B cell (primary cell): Measurements from ENCODE around the gene C3. TPM values are rescaled to one million over a fixed set of nuclear protein-coding genes. Genes with fewer than 3 reads are reported as not detected.

Experiments
- ATAC-seq: fragments of 200-7000 bp; cut with Tn5 transposase; one replicate; pipeline ENCODE4 v1.10.0; 2021; ENCODE audit warnings: low read depth, mild to moderate bottlenecking, moderate number of reproducible peaks, moderate library complexity
- CTCF ChIA-PET: fragments of 350-600 bp; sonication (Branson Sonifier 250); formaldehyde crosslinking; loops from one replicate; lab custom pipeline; 2021; ENCODE audit warnings: antibody characterized with exemption, inconsistent platforms; lab: Charles Lee
- POLR2A ChIA-PET: fragments of 350-600 bp; sonication (Branson Sonifier 250); formaldehyde crosslinking; loops from one replicate; lab custom pipeline; 2021; ENCODE audit warnings: antibody characterized with exemption; lab: Charles Lee
- DNase-seq: peaks from one replicate; pipeline ENCODE4 v3.0.0; 2013
- H2AFZ ChIP-seq: 2 replicates; pipeline ENCODE4 v1.6.1; 2012; ENCODE audit warnings: mild to moderate bottlenecking, low read depth, low read length; ENCODE audit not compliant: insufficient read depth, poor library complexity, severe bottlenecking
- H3K27ac ChIP-seq, 2 donors: 1 replicate in 1 of 2; 2 replicates in 1 of 2; pipeline ENCODE4 v1.5.1; 2012 to 2013; ENCODE audit warnings: low read length in 2 of 2, mild to moderate bottlenecking in 2 of 2, moderate library complexity in 1 of 2
- H3K27me3 ChIP-seq, 4 experiments: fragments of 200-600 bp in 1 of 4; sonication (generic) in 1 of 4; replicated peaks in 1 of 4; 1 replicate in 2 of 4; 2 replicates in 2 of 4; pipeline versions ENCODE4 v1.6.1 to v1.7.0; 2013 to 2016; ENCODE audit warnings: low read length in 3 of 4, mild to moderate bottlenecking in 2 of 4, mixed read lengths in 1 of 4, moderate library complexity in 1 of 4; ENCODE audit not compliant: insufficient read depth in 4 of 4, control insufficient read depth in 3 of 4; ENCODE audit errors: control extremely low read depth in 1 of 4
- H3K36me3 ChIP-seq, 2 experiments: replicated peaks in 1 of 2; 1 replicate in 1 of 2; 2 replicates in 1 of 2; pipeline versions ENCODE4 v1.6.1 to v1.7.1; 2013; ENCODE audit warnings: low read length in 1 of 2; ENCODE audit not compliant: insufficient read depth in 2 of 2, control insufficient read depth in 1 of 2; ENCODE audit errors: control extremely low read depth in 1 of 2, extremely low read depth in 1 of 2
- H3K4me1 ChIP-seq, 2 donors: fragments of 200-600 bp in 1 of 2; sonication (generic) in 1 of 2; 1 replicate in 1 of 2; 2 replicates in 1 of 2; pipeline versions ENCODE4 v1.5.1 to v1.6.1; 2013 to 2017; ENCODE audit warnings: low read length in 2 of 2; ENCODE audit not compliant: control insufficient read depth in 2 of 2, insufficient read depth in 2 of 2
- H3K4me2 ChIP-seq: replicated peaks from 2 replicates; pipeline ENCODE3; 2012; ENCODE audit warnings: mild to moderate bottlenecking, low read depth, low read length; ENCODE audit not compliant: poor library complexity, severe bottlenecking
- H3K4me3 ChIP-seq, 5 experiments: fragments of 200-600 bp in 1 of 5; sonication (generic) in 1 of 5; 1 replicate in 3 of 5; 2 replicates in 2 of 5; pipeline versions ENCODE4 v1.5.1 to v1.7.0; 2011 to 2016; ENCODE audit warnings: low read length in 4 of 5, mild to moderate bottlenecking in 4 of 5, low read depth in 2 of 5, control low read depth in 1 of 5, moderate library complexity in 1 of 5; ENCODE audit not compliant: insufficient read depth in 1 of 5; ENCODE audit errors: control extremely low read depth in 1 of 5, extremely low read depth in 1 of 5
- H3K79me2 ChIP-seq: fragments of 200-600 bp; sonication (generic); one replicate; pipeline ENCODE4 v1.6.0; 2016; ENCODE audit warnings: low read length; ENCODE audit not compliant: control insufficient read depth, insufficient read depth
- H3K9ac ChIP-seq: fragments of 200-600 bp; sonication (generic); 2 replicates; pipeline ENCODE4 v1.6.1; 2017; ENCODE audit warnings: mild to moderate bottlenecking, low read length, moderate library complexity
- H3K9me3 ChIP-seq, 3 donors: one replicate each; pipeline versions ENCODE4 v1.6.1 to v1.7.1; 2013; ENCODE audit warnings: low read length in 2 of 3; ENCODE audit not compliant: control insufficient read depth in 2 of 3, insufficient read depth in 1 of 3; ENCODE audit errors: control extremely low read depth in 1 of 3
- H4K20me1 ChIP-seq: 2 replicates; pipeline ENCODE4 v1.6.0; 2012; ENCODE audit warnings: mild to moderate bottlenecking, low read length; ENCODE audit not compliant: insufficient read depth, control insufficient read depth, poor library complexity, severe bottlenecking
- H3K27ac Mint-ChIP-seq: one replicate; pipeline ENCODE4 v1.8.0; 2021; ENCODE audit warnings: mixed read lengths
- H3K27me3 Mint-ChIP-seq: one replicate; pipeline ENCODE4 v1.8.0; 2021; ENCODE audit warnings: mixed read lengths
- H3K4me1 Mint-ChIP-seq: one replicate; pipeline ENCODE4 v1.8.0; 2021; ENCODE audit warnings: mixed read lengths
- H3K4me3 Mint-ChIP-seq: one replicate; pipeline ENCODE4 v1.8.0; 2021; ENCODE audit warnings: mixed read lengths
- H3K9me3 Mint-ChIP-seq: one replicate; pipeline ENCODE4 v1.8.0; 2022; ENCODE audit warnings: mixed read lengths; ENCODE audit not compliant: insufficient read depth
- EZH2 ChIP-seq: IDR thresholded peaks from 2 replicates; pipeline ENCODE4 v1.6.1; 2012; ENCODE audit warnings: borderline replicate concordance, low read depth, mild to moderate bottlenecking, moderate library complexity, low read length; ENCODE audit not compliant: insufficient read depth, poor library complexity, severe bottlenecking
- WGBS: methylation state at CpG from one replicate; pipeline ENCODE4 v1.1.5; 2013; ENCODE audit warnings: missing lambda C conversion rate; ENCODE audit not compliant: insufficient coverage; 5-methylcytosine and 5-hydroxymethylcytosine counted together
- intact Hi-C: fragments of 100-400 bp; cut with micrococcal nuclease; formaldehyde crosslinking; loops from one replicate; pipeline ENCODE4 v1.10.0; 2022
- polyA plus RNA-seq: library from polyadenylated mRNA; depleted of rRNA; stranded (reverse); fragments of >200 nt; gene quantifications from 2 replicates; pipeline ENCODE4 v1.2.3, GENCODE V29; 2012
- total RNA-seq, 2 donors: library from RNA; stranded (reverse); fragments of 120-200 nt in 1 of 2; gene quantifications; 1 replicate in 1 of 2; 2 replicates in 1 of 2; pipeline versions ENCODE4 v1.2.3 to v1.2.4, GENCODE V29; 2013 to 2022
- TF ChIP-seq, protein P1 (sequence below): fragments of 200-600 bp; IDR thresholded peaks from one replicate; pipeline ENCODE4 v1.8.0; 2022; ENCODE audit warnings: antibody characterized with exemption, mild to moderate bottlenecking

The C3 gene
- total and polyA plus RNA-seq, 2 donors (not counting 1 experiment from before 2014, with no cell fraction given), result 0.01 to 0.47 TPM

GRCh38 chr19:6685482-6685881 is 35.0 kb downstream of the C3 start:
- Histone ChIP-seq H3K9ac (no peak overlapping the region), H3K27ac (no peak overlapping the region), H3K79me2 (no peaks in the 10 kb centered on the region), H3K36me3 (no peaks in the 10 kb centered on the region), H3K9me3 (peaks cover 0 to 4% (median 3%) of the 10 kb centered on the region in 3 donors), H3K4me3 (no peak overlapping the region), H3K4me2 (no peak overlapping the region), H3K4me1 (no peaks in the 10 kb centered on the region), H4K20me1 (no peaks in the 10 kb centered on the region), H3K27me3 (no peaks in the 10 kb centered on the region), H2AFZ (no peak overlapping the region)
- no peak overlapping the region for H3K4me3 Mint-ChIP-seq
- no peak overlapping the region for H3K27ac Mint-ChIP-seq
- WGBS, result 92% methylated on average over 4 of the region's 4 CpGs
- CTCF ChIA-PET, result no interaction called here
- POLR2A ChIA-PET, result no interaction called here
- TF ChIP-seq EZH2, result no peak
- TF ChIP-seq, protein P1, sequence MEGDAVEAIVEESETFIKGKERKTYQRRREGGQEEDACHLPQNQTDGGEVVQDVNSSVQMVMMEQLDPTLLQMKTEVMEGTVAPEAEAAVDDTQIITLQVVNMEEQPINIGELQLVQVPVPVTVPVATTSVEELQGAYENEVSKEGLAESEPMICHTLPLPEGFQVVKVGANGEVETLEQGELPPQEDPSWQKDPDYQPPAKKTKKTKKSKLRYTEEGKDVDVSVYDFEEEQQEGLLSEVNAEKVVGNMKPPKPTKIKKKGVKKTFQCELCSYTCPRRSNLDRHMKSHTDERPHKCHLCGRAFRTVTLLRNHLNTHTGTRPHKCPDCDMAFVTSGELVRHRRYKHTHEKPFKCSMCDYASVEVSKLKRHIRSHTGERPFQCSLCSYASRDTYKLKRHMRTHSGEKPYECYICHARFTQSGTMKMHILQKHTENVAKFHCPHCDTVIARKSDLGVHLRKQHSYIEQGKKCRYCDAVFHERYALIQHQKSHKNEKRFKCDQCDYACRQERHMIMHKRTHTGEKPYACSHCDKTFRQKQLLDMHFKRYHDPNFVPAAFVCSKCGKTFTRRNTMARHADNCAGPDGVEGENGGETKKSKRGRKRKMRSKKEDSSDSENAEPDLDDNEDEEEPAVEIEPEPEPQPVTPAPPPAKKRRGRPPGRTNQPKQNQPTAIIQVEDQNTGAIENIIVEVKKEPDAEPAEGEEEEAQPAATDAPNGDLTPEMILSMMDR, result no peak
- intact Hi-C loops, result no loop called here
- H3K4me1 Mint-ChIP-seq, result no peaks in the 10 kb centered on the region
- H3K27me3 Mint-ChIP-seq, result peaks cover 7% of the 10 kb centered on the region
- no peak for ATAC-seq
- no peak for DNase-seq
- no peaks in the 10 kb centered on the region for H3K9me3 Mint-ChIP-seq

DNA sequence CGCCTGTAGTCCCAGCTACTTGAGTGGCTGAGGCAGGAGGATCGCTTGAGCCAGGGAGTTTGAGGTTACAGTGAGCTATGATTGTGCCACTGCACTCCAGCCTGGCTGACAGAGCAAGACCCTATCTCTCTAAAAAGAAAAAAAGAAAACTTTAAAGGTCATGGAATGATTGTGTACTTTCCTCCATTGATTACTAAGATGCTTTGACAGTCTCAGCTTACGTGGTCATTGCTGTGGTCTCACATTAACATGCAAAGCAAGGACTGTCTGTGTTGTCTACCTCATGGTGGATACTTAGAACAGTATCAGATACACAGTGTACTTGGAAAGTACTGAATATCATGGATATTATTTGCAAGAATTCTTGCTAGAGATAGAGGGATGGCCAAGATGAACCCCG is 36.5 kb downstream of the C3 start:
- Histone ChIP-seq H3K79me2 (no peaks in the 10 kb centered on the region), H4K20me1 (no peaks in the 10 kb centered on the region), H3K36me3 (no peaks in the 10 kb centered on the region), H3K9ac (no peak overlapping the region), H3K4me1 (no peaks in the 10 kb centered on the region), H2AFZ (no peak overlapping the region), H3K27ac (no peak overlapping the region), H3K4me2 (no peak overlapping the region), H3K9me3 (peaks cover 0 to 4% (median 3%) of the 10 kb centered on the region in 3 donors), H3K27me3 (peaks cover 0 to 4% (median 0%) of the 10 kb centered on the region in 4 experiments), H3K4me3 (no peak overlapping the region)
- WGBS, result 100% methylated on average over 3 of the region's 4 CpGs
- POLR2A ChIA-PET, result no interaction called here
- no peak for DNase-seq
- no peak for TF ChIP-seq EZH2
- TF ChIP-seq, protein P1, result no peak
- Mint-ChIP-seq H3K4me3 (no peak overlapping the region), H3K27ac (no peak overlapping the region), H3K4me1 (no peaks in the 10 kb centered on the region), H3K9me3 (no peaks in the 10 kb centered on the region), H3K27me3 (peaks cover 15% of the 10 kb centered on the region)
- CTCF ChIA-PET, result no interaction called here
- intact Hi-C loops, result no loop called here
- no peak for ATAC-seq
